ENCODE results near the gene DENND6A.
"Not testable (repeated sequence)": the region's sequence is repeated elsewhere in the genome, so short reads cannot be mapped to it uniquely, and the experiment has no call there.

The DENND6A gene

GRCh38 chr3:57637391-57637790 is 55.5 kb downstream of the DENND6A start:
- DNase-seq (ENCODE audit: low read depth, low spot score) = no peak

- DNase-seq (ENCODE audit: low read depth, low spot score) = not testable (repeated sequence)
Observed at GRCh38 chr3:57634259-57634658, 58.6 kb downstream of the DENND6A start.

GRCh38 chr3:57627976-57628375 is 64.9 kb downstream of the DENND6A start:
- no peak for DNase-seq (ENCODE audit: low read depth, low spot score)

GRCh38 chr3:57624801-57625200 is 68.1 kb downstream of the DENND6A start:
- DNase-seq (ENCODE audit: low read depth, low spot score) = no peak

- no peak for DNase-seq (ENCODE audit: low read depth, low spot score)
Observed at GRCh38 chr3:57622362-57622761, 70.5 kb downstream of the DENND6A start.

- DNase-seq (ENCODE audit: low read depth, low spot score) = no peak
Observed at GRCh38 chr3:57617739-57618138, 75.1 kb downstream of the DENND6A start.

GRCh38 chr3:57616233-57616632 is 76.6 kb downstream of the DENND6A start:
- no peak for DNase-seq (ENCODE audit: low read depth, low spot score)

GRCh38 chr3:57611870-57612269 is 81.0 kb downstream of the DENND6A start:
- not testable (repeated sequence) for DNase-seq (ENCODE audit: low read depth, low spot score)

GRCh38 chr3:57605683-57606082 is 87.2 kb downstream of the DENND6A start:
- DNase-seq (ENCODE audit: low read depth, low spot score) = no peak

GRCh38 chr3:57604971-57605370 is 87.9 kb downstream of the DENND6A start:
- no peak for DNase-seq (ENCODE audit: low read depth, low spot score)

GRCh38 chr3:57600195-57600594 is 92.7 kb downstream of the DENND6A start:
- DNase-seq (ENCODE audit: low read depth, low spot score) = no peak

GRCh38 chr3:57598765-57599360 is 94.0 kb downstream of the DENND6A start:
- no peak for DNase-seq (ENCODE audit: low read depth, low spot score)

GRCh38 chr3:57597127-57597923 is 95.6 kb downstream of the DENND6A start, which contains the start of gene ARF4:
Gene ARF4 (minus strand): TSS chr3:57597344. CDS start chr3:57597140, 204 bp downstream.
- DNase-seq (ENCODE audit: low read depth, low spot score) = peak; percentile 98

GRCh38 chr3:57596495-57597126 is 96.3 kb downstream of the DENND6A start:
- no peak for DNase-seq (ENCODE audit: low read depth, low spot score)

- DNase-seq (ENCODE audit: low read depth, low spot score) = no peak
Observed at GRCh38 chr3:57594576-57594975, 98.3 kb downstream of the DENND6A start.

- DNase-seq (ENCODE audit: low read depth, low spot score) = no peak
Observed at GRCh38 chr3:57594144-57594543, 98.7 kb downstream of the DENND6A start.

GRCh38 chr3:57592306-57592705 is 100.6 kb downstream of the DENND6A start:
- no peak for DNase-seq (ENCODE audit: low read depth, low spot score)

GRCh38 chr3:57587905-57588304 is 105.0 kb downstream of the DENND6A start:
- no peak for DNase-seq (ENCODE audit: low read depth, low spot score)

GRCh38 chr3:57586778-57587177 is 106.1 kb downstream of the DENND6A start:
- DNase-seq (ENCODE audit: low read depth, low spot score) = no peak

- DNase-seq (ENCODE audit: low read depth, low spot score) = no peak
Observed at GRCh38 chr3:57583544-57583943, 109.3 kb downstream of the DENND6A start.

GRCh38 chr3:57582474-57583168 is 110.3 kb downstream of the DENND6A start:
- DNase-seq (ENCODE audit: low read depth, low spot score) = no peak

GRCh38 chr3:57577801-57578200 is 115.1 kb downstream of the DENND6A start:
- no peak for DNase-seq (ENCODE audit: low read depth, low spot score)

All from activated naive CD8-positive, alpha-beta T cell treated with anti-CD3 and anti-CD28 coated beads, Interleukin-2, amount 50 U/mL, for 16 hours (primary cell).